ENCODE results near the gene DNM1. TPM values are rescaled to one million over a fixed set of nuclear protein-coding genes. Genes with fewer than 3 reads are reported as not detected.

DNM1 gene
- total RNA-seq, 2 experiments from 2014 or later, result 0.50 to 0.72 TPM

DNA sequence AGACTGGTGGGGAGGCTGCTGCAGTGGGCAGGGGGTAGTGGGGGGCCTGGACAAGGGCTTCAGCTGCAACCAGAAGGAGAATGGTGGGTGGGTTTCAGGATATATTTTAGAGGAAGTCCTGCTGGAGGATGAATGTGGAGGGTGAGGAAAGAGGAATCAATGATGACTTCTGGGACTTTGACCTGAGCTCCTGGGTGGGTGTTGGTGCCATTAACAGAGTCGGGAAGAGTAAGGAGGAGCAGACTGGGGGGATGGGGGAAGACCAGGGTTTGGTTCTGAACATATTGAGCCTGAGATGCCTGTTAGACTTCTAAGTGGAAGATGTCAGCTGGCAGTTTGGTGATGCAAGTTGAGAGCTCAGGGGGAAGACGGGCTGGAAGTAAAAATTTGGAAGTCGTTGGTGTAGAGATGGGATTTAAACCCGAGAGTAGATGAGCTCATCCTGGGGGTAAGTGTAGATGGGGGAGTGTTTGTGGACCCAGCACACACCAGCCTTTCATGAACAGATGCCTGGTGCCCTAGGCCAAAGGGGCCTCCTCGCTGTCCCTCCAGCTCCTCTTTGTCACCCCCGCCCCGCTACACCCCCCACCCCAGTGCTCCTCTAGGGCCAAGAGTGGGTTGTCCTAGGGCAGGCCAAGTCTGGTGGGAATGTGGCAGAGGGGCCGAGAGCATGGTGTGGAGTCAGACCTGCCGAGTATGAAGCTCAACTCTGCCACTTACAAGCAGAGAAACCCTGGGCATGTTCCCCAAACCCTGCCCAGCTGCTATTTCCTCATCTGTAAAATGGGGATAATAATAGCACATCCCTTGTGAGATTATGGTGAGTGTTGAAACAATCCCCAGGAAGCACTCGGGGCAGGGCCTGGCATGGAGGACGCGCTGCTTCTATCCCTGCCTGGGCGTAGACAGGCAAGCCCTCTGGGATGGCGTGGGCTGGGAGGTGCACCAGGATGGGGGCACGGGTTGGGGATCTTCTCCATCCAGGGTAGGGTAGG lies 4.0 kb downstream of the DNM1 start:
- Mint-ChIP-seq H3K27ac (no peak overlapping the region), H3K27me3 (peaks cover 12% of the 10 kb centered on the region), H3K36me3 (ENCODE audit: low read depth) (no peaks in the 10 kb centered on the region), H3K4me3 (no peak overlapping the region), H3K9me3 (ENCODE audit: low read depth) (no peaks in the 10 kb centered on the region), H3K4me1 (peaks cover 12% of the 10 kb centered on the region)
- DNase-seq, result no peak
- ATAC-seq, result no peak
- intact Hi-C loops (cut with DNase I, micrococcal nuclease), result no loop called here
- POLR2A ChIA-PET, result interaction anchor here (0.7 kb wide), 1 partner anchor 17 kb away, joined by 3 read pairs; no protein-coding TSS in a partner anchor
- CTCF ChIA-PET, result interaction anchor here (0.8 to 1.9 kb wide), 4 partner anchors 9 to 20 kb away, joined by 3 to 7 read pairs (median 4); no protein-coding TSS in a partner anchor

DNA sequence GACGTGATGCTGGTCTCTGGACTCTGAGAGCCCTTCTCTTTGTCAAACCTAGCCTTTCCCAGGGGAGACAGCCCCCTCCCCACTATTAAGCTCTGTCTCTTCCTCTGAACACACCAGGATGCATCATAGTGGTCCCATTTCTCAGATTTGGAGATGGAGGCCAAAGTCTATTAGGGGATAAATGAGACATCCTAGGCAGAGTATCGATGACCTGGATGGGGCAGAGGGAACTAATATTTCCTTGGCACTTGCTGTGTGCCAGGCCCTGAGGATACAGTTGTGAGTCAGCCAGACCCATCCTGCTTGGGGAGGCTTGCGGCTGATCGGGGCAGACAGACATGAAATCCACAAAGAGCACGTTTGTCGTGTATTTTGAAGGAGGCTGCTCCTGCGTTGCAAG lies 5.2 kb downstream of the DNM1 start:
- ChIA-PET POLR2A (no interaction called here), CTCF (no interaction called here)
- intact Hi-C loops (cut with DNase I, micrococcal nuclease), result no loop called here

DNA sequence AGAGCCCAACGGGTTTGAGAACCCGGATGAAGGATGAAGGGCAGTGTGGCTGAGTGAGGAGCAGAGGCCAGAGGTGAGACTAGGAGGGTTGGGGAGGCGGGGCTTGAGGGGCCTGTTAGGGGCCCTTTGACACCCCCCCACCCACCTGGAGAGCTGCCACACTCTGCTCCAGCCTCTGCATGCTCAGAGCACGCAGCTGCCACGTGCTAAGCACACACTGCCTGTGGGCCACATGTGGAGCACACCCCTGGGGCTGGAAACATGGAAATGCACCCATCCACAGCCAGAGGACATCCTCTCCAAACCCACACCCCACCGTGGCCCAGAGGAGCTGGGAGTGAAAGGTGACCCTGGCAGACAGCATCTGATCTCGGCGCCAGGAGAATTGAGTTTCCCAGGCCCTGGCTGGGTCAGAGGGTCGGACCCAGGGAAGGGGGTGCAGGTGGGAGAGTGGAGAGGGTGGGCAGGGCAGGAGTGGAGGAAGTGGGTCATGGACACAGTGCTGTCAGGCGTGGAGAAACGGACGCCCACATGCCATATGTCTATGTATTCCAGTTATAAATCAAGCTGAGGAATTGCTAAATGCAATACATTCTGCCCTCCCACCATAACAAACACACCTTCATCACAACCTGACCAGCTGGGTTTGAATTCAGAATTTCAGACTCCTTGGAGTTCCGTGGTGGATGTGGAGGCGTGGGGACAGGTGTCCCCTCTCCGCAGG lies 5.9 kb downstream of the DNM1 start:
- intact Hi-C loops (cut with DNase I, micrococcal nuclease), result no loop called here
- Mint-ChIP-seq H3K4me3 (no peak overlapping the region), H3K4me1 (peaks cover 4% of the 10 kb centered on the region), H3K9me3 (ENCODE audit: low read depth) (no peaks in the 10 kb centered on the region), H3K36me3 (ENCODE audit: low read depth) (no peaks in the 10 kb centered on the region), H3K27ac (no peak overlapping the region), H3K27me3 (peaks cover 13% of the 10 kb centered on the region)
- ChIA-PET POLR2A (no interaction called here), CTCF (interaction anchor here (1.1 kb wide), 1 partner anchor 25 kb away, joined by 3 read pairs; no protein-coding TSS in a partner anchor)
- ATAC-seq, result no peak
- DNase-seq, result no peak

More for the DNA sequence above, 5.2 kb downstream of the DNM1 start:
- ATAC-seq (no peak), DNase-seq (no peak)
- Mint-ChIP-seq H3K36me3 (ENCODE audit: low read depth) (no peaks in the 10 kb centered on the region), H3K4me1 (peaks cover 5% of the 10 kb centered on the region), H3K27ac (no peak overlapping the region), H3K27me3 (peaks cover 13% of the 10 kb centered on the region), H3K4me3 (no peak overlapping the region), H3K9me3 (ENCODE audit: low read depth) (no peaks in the 10 kb centered on the region)

DNA sequence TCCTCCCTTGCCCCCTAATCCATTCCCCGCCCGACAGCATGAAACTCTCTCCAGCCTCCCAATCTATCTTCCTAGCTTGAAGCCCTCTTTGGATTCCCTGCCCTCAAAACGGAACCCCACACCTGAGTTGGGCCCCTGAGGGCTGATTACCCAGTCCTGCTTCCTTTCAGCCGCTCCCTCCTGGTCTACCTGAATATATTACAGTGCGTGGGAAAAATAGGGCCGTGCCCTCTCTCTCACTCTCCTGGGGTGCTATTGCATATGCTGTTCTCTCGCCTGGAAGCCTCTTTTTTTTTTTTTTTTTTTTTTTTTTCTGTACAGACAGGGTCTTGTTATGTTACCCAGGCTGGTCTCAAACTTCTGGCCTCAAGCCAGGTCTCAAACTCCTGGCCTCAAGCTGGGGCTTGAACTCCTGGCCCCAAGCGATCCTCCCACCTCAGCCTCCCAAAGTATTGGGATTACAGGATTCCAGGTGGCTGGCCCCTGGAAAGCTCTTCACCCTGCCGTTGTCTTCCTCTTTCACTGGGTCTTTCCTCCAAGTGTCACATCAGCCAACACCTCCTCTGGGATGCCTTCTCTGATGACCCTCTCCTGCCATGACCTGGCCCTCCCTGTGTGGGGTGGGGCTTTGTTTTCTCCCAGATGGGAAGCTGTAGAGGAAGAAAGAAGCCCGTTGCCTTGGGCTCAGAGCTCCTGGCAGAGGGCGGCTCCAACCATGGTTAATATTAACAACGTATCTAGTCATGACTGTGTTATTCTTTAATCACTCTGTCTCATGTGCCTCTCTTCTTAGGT lies 8.2 kb downstream of the DNM1 start:
- DNase-seq (no peak), ATAC-seq (no peak)
- H3K27me3 Mint-ChIP-seq, result peaks cover 2% of the 10 kb centered on the region
- POLR2A ChIA-PET, result no interaction called here
- intact Hi-C loops (cut with DNase I, micrococcal nuclease), result no loop called here
- H3K27ac Mint-ChIP-seq, result no peak overlapping the region
- no peaks in the 10 kb centered on the region for H3K9me3 Mint-ChIP-seq (ENCODE audit: low read depth)
- no peaks in the 10 kb centered on the region for H3K36me3 Mint-ChIP-seq (ENCODE audit: low read depth)
- H3K4me1 Mint-ChIP-seq, result no peaks in the 10 kb centered on the region
- no peak overlapping the region for H3K4me3 Mint-ChIP-seq
- CTCF ChIA-PET, result no interaction called here

DNA sequence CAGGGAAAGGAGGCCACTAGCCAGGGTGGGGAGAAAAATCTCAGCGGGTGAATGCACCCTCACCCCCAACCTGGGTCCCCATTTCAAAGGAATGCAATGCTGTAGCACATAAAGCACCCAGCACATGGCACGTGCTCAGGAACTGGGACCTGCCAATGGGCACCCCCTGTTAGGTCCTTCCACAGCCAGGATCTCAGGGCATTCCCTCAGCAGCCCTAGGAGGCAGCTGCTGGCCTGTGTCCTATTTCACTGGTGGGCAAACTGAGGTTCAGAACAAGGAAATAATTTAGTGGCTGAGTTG lies 8.8 kb downstream of the DNM1 start:
- no peaks in the 10 kb centered on the region for H3K36me3 Mint-ChIP-seq (ENCODE audit: low read depth)
- no peak for ATAC-seq

DNA sequence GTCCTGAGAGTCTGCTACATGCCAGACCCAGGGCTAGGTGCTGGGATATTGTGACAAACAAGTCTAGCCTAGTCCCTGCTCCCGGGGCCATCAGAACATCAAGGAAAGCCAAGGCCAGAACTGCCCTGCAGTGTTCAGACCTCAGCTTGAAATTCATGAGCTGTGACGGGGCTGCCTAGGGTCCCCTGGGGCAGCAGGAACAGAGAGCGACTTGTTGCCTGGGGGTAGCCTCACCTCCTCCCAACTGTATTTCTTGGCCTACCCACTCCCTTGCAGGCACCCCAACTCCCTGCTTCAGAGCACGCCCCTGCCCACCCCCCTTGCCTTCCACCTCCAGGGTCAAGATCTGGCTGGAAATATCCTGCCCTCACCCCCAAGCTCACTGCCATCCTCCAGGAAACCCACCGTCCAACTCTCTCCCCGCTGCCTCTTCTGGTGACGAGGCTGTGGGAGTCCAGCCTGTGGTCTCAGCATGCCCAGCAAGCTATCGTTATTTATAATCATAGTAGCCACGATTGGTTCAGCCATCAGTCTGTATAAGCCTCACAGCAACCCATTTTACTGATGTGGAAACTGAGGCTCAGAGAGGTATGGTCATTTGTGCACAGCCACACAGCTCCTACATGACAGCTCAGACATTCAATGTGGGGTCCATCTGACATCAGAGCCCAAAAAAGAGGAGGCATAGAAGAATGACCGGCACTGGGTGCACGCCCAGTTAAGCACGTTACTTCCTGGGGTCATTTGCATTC lies 10.7 kb downstream of the DNM1 start:
- Mint-ChIP-seq H3K9me3 (ENCODE audit: low read depth) (no peaks in the 10 kb centered on the region), H3K4me1 (peaks cover 9% of the 10 kb centered on the region), H3K27me3 (peaks cover 2% of the 10 kb centered on the region), H3K27ac (no peak overlapping the region), H3K4me3 (no peak overlapping the region), H3K36me3 (ENCODE audit: low read depth) (no peaks in the 10 kb centered on the region)
- ATAC-seq (no peak), DNase-seq (no peak)
- intact Hi-C loops (cut with DNase I, micrococcal nuclease), result no loop called here
- ChIA-PET CTCF (interaction anchor here (0.5 to 1.1 kb wide), 2 partner anchors 14 to 62 kb away, joined by 3 to 4 read pairs; partner anchors contain the start of genes GOLGA2 and SWI5), POLR2A (no interaction called here)

More for the DNA sequence above, 8.8 kb downstream of the DNM1 start:
- Mint-ChIP-seq H3K27ac (no peak overlapping the region), H3K4me3 (no peak overlapping the region), H3K4me1 (no peaks in the 10 kb centered on the region), H3K9me3 (ENCODE audit: low read depth) (no peaks in the 10 kb centered on the region), H3K27me3 (peaks cover 2% of the 10 kb centered on the region)
- ChIA-PET CTCF (no interaction called here), POLR2A (no interaction called here)
- DNase-seq, result no peak
- intact Hi-C loops (cut with DNase I, micrococcal nuclease), result no loop called here

DNA sequence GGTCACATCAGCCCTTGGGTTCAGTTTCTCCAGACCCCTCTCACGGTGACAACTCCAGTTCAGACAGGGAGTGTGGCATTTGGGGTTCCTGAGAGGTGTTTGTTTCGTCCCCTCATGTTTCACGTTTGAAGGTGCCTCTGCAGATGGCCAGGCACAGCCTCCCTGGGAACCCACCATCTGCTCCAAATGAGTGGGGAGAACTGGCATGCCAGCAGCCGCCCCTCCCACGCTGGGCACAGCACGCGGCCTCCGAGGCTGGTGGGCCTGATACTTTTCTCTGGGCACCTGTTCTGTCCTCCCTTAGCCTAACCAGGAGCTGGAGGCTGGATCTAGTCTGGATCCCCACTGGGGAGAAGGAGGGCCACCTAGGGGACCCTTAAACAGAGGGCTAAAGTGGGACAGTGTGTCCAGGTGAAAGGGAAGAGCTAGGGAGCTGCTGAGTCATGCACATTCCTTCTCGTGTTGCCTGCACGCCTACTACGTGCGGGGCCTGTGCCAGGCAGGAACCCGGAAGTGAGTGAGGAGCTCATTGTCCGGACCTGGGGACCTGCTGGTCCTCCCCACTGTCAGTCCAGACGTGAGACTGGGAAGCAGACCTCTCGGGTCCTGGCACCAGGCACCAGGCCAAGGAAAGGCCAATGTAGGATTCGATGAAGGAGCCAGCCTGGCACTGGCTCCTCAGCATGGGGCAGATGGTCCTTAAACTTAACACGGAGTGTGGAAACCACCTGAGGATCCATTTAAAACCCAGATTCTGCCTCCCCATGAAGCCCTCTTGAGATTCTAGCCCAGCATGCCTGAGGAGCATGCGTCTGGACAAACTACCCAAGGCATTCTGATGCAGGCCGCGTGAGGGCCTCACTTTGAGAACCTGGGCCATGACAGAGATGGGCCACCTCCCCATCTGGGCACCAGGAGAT lies 11.7 kb downstream of the DNM1 start:
- ChIA-PET POLR2A (no interaction called here), CTCF (no interaction called here)
- Mint-ChIP-seq H3K9me3 (ENCODE audit: low read depth) (no peaks in the 10 kb centered on the region), H3K27me3 (peaks cover 2% of the 10 kb centered on the region), H3K4me1 (peaks cover 11% of the 10 kb centered on the region), H3K4me3 (no peak overlapping the region), H3K36me3 (ENCODE audit: low read depth) (no peaks in the 10 kb centered on the region), H3K27ac (no peak overlapping the region)
- no peak for ATAC-seq
- DNase-seq, result no peak
- intact Hi-C loops (cut with DNase I, micrococcal nuclease), result no loop called here

DNA sequence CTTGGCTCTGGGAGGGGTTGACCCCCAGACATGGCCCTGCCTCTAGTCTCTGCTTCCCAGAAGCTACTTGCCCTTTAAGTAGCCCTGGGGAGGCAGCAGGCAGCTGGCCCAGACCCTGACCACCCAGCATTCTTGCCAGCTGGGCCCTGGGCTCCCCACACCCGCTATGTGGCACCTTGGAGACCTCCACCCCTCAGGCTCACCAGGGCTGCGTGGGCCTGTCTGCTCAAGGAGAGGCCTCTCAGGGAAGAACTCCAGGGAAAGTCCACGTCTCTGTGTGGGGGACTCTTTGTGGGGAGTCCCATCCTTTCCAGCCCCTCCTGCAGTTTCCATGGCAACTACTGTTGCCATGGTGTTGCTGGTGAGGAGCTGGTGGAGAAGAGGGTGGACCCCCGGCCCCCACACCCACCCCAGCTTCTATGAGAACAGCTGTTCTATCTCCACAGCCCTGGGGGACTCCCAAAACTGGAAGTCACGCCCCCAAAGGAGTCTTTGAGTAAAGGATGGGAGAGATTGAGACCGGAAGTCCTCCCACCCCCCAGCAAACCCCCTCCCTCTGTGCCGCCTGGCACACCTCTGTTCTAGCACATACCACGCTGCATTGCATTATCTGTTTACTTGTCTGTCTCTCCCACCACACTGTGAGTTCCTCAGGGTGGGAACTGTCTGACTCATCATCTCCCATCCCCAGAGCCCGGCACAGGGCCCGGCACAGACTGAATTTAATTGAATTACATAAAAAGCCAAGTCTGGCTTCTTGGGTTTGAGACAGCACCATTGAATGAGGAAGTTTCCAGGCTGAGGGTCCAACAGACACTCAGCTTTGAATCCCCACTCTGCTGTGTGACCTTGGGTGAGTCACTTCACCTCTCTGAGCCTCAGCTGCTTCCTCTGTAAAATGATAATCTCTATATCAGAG lies 12.6 kb downstream of the DNM1 start:
- intact Hi-C loops (cut with DNase I, micrococcal nuclease), result no loop called here
- Mint-ChIP-seq H3K27ac (no peak overlapping the region), H3K9me3 (ENCODE audit: low read depth) (no peaks in the 10 kb centered on the region), H3K27me3 (peaks cover 2% of the 10 kb centered on the region), H3K36me3 (ENCODE audit: low read depth) (no peaks in the 10 kb centered on the region), H3K4me3 (no peak overlapping the region), H3K4me1 (peaks cover 11% of the 10 kb centered on the region)
- POLR2A ChIA-PET, result no interaction called here
- no peak for DNase-seq
- ATAC-seq, result no peak
- CTCF ChIA-PET, result interaction anchor here (1.0 to 1.3 kb wide), 2 partner anchors 9 to 32 kb away, joined by 3 read pairs; no protein-coding TSS in a partner anchor

DNA sequence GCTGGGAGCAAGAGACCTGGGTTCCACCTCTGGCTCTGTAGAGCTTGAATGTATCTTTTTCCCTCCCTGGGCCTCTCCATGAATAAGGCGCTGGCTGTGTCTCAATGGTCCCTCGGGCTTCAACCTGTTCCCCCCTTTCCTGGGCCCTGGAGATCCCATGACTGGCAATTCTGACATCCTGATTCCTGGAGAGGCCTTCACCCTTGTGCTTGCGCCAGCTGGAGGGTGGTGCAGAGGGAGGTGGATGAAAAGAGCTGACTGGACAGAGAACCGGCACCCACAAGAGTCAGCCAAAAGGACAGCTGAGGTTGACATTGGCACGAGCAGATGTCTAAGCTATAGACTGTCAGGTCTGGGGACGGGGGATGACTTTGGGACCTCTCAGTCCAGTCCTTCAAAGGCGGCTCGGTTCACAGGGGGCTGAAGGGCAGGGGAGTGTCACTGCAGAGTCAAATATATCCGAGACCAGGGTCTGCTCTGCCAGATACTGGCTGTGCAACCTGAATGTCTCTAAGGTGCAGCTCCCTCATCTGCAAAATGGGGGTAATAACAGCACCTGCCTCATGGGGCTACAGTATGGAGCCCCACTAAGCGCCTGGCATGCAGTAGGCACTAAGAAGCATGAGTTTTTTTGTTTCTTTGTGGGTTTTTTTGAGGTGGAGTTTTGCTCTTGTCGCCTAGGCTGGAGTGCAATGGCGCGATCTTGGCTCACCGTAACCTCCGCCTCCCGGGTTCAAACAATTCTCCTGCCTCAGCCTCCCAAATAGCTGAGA lies 13.8 kb downstream of the DNM1 start:
- Mint-ChIP-seq H3K36me3 (ENCODE audit: low read depth) (no peaks in the 10 kb centered on the region), H3K4me3 (no peak overlapping the region), H3K27me3 (peaks cover 2% of the 10 kb centered on the region), H3K27ac (no peak overlapping the region), H3K9me3 (ENCODE audit: low read depth) (no peaks in the 10 kb centered on the region), H3K4me1 (peaks cover 11% of the 10 kb centered on the region)
- ChIA-PET CTCF (interaction anchor here (0.7 to 1.3 kb wide), 4 partner anchors 11 to 38 kb away, joined by 3 read pairs; no protein-coding TSS in a partner anchor), POLR2A (no interaction called here)
- intact Hi-C loops (cut with DNase I, micrococcal nuclease), result no loop called here
- DNase-seq (no peak), ATAC-seq (no peak)
